ENCODE measurements around the gene USP43. TPM values are rescaled to one million over a fixed set of nuclear protein-coding genes. Genes with fewer than 3 reads are reported as not detected.
A peak's percentile ranks its signal among the peaks of the same experiment; 100 is the strongest.

The USP43 gene
- polyA plus RNA-seq, 1 donor (not counting 4 experiments of a cell fraction or from before 2014, with no cell fraction given): 2.2 TPM

DNA sequence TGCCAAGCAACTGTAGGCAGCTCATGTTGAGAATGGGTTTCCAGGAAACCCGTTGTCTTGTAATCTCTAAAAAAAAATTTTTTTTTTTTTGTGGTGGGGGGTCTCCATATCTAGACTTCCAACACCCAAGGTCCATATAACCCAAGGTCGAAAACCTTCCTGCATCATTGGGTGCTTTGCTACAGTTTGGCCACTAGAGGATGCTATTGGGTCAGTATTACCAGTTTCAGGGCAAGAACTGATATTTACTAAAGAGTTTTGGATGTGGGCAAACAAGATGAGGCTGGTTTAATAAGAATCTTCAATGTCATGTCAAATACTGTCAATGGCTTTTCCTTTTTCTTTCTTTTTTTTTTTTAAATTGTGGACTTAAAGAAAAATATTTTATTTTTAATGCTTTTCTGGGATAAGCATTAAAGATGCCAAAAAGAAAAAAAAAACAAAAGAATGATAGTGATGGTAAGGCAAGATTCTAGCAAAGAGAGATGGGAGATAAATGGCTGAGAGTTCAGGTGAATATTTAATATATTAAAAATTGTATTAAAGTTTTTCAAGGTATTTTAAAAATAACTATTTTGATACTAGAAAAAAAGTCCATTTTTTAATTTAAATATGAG lies 83.8 kb downstream of the USP43 start:
- no peaks in the 10 kb centered on the region for H3K27me3 ChIP-seq (ENCODE audit: control insufficient read depth, extremely low read depth, insufficient read depth, low read length)
- no peaks in the 10 kb centered on the region for H3K79me2 ChIP-seq (ENCODE audit: control insufficient read depth, insufficient read depth, low read length)
- H3K9me1 ChIP-seq (ENCODE audit: control insufficient read depth, extremely low read depth, insufficient read depth, low read length): no peaks in the 10 kb centered on the region
- H3K9me3 ChIP-seq (ENCODE audit: control insufficient read depth, low read depth, low read length): no peaks in the 10 kb centered on the region
- H3K4me3 ChIP-seq (ENCODE audit: control insufficient read depth in 2 of 3, extremely low read depth in 1 of 3, insufficient read depth in 2 of 3, low read depth in 1 of 3, low read length in 3 of 3): no peak overlapping the region
- FAIRE-seq: peak; percentile 77
- peaks cover 6 to 14% of the 10 kb centered on the region in 2 experiments for H3K36me3 ChIP-seq (ENCODE audit: control insufficient read depth in 2 of 2, extremely low read depth in 1 of 2, insufficient read depth in 2 of 2, low read length in 2 of 2)
- dilution Hi-C loops (cut with MboI; ENCODE audit: extremely low pct_ligation_motif_present, low sequenced_read_pairs): no loop called here
- H4K20me1 ChIP-seq (ENCODE audit: control insufficient read depth, extremely low read depth, insufficient read depth, low read length): no peaks in the 10 kb centered on the region
- no peak for TF ChIP-seq EZH2 (IDR thresholded peaks at IDR 0.05; ENCODE audit: low read length)
- TF ChIP-seq CTCF (optimal IDR thresholded peaks at IDR 0.05 in 1 of 3, IDR thresholded peaks at IDR 0.05 in 1 of 3, conservative IDR thresholded peaks at IDR 0.05 in 1 of 3; ENCODE audit: extremely low read depth in 1 of 3, insufficient read depth in 2 of 3, low read length in 3 of 3): peak; percentile 85 to 97 (median 96)
- no peak overlapping the region for H3K4me2 ChIP-seq (ENCODE audit: control insufficient read depth, extremely low read depth, insufficient read depth, low read depth, low read length)
- H2AFZ ChIP-seq (ENCODE audit: control insufficient read depth, low read length): no peak overlapping the region
- H3K27ac ChIP-seq (ENCODE audit: control insufficient read depth, insufficient read depth, low read length): no peak overlapping the region
- no peak overlapping the region for H3K9ac ChIP-seq (ENCODE audit: control insufficient read depth, extremely low read depth, insufficient read depth, low read length)
- H3K4me1 ChIP-seq (ENCODE audit: control insufficient read depth, extremely low read depth, insufficient read depth, low read length): peaks cover 5% of the 10 kb centered on the region
- peak; percentile 26 for DNase-seq (ENCODE audit: low read depth, low spot score)

DNA sequence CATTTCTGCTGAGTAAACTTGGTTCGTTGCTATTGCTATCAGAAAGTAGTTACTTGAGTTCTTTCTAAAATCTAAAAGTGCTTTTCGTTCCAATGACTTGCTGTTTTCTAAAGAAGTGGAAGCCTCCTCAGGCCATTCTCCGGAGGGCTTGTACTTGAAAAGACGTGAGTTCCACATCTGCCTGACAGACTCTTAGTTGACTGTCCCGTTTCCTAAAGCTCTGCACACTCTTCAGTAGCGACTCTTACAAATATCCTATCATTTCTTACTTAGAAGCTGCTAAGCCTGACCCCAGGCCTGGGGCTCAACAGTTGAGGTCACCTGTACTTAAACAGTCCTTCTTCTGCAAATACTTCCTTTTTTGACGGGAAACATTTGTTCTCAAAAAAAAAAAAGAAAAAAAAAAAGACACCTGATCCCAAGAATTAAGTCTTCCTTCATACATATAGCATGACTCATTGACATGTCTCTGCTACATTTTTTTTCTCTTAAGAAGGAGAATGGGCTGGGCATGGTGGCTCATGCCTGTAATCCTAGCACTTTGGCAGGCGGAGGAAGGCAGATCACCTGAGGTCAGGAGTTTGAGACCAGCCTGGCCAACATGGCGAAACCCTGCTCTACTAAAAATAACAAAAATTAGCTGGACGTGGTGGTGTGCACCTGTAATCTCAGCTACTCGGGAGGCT lies 84.6 kb downstream of the USP43 start:
- Histone ChIP-seq H3K4me2 (ENCODE audit: control insufficient read depth, extremely low read depth, insufficient read depth, low read depth, low read length) (peak overlapping the region; percentile 62), H2AFZ (ENCODE audit: control insufficient read depth, low read length) (no peak overlapping the region), H3K27me3 (ENCODE audit: control insufficient read depth, extremely low read depth, insufficient read depth, low read length) (no peaks in the 10 kb centered on the region), H3K27ac (ENCODE audit: control insufficient read depth, insufficient read depth, low read length) (peak overlapping the region; percentile 27), H3K9me1 (ENCODE audit: control insufficient read depth, extremely low read depth, insufficient read depth, low read length) (no peaks in the 10 kb centered on the region), H3K4me3 (ENCODE audit: control insufficient read depth in 2 of 3, extremely low read depth in 1 of 3, insufficient read depth in 2 of 3, low read depth in 1 of 3, low read length in 3 of 3) (peak overlapping the region in 1 of 3 experiments; percentile 21), H3K4me1 (ENCODE audit: control insufficient read depth, extremely low read depth, insufficient read depth, low read length) (peaks cover 5% of the 10 kb centered on the region), H3K79me2 (ENCODE audit: control insufficient read depth, insufficient read depth, low read length) (no peaks in the 10 kb centered on the region), H4K20me1 (ENCODE audit: control insufficient read depth, extremely low read depth, insufficient read depth, low read length) (no peaks in the 10 kb centered on the region), H3K9me3 (ENCODE audit: control insufficient read depth, low read depth, low read length) (no peaks in the 10 kb centered on the region), H3K9ac (ENCODE audit: control insufficient read depth, extremely low read depth, insufficient read depth, low read length) (no peak overlapping the region), H3K36me3 (ENCODE audit: control insufficient read depth in 2 of 2, extremely low read depth in 1 of 2, insufficient read depth in 2 of 2, low read length in 2 of 2) (peaks cover 6 to 14% of the 10 kb centered on the region in 2 experiments)
- DNase-seq (ENCODE audit: low read depth, low spot score) (peak; percentile 26), FAIRE-seq (peak; percentile 49)
- dilution Hi-C loops (cut with MboI; ENCODE audit: extremely low pct_ligation_motif_present, low sequenced_read_pairs): no loop called here
- TF ChIP-seq CTCF (optimal IDR thresholded peaks at IDR 0.05 in 1 of 3, IDR thresholded peaks at IDR 0.05 in 1 of 3, conservative IDR thresholded peaks at IDR 0.05 in 1 of 3; ENCODE audit: extremely low read depth in 1 of 3, insufficient read depth in 2 of 3, low read length in 3 of 3) (no peak), EZH2 (IDR thresholded peaks at IDR 0.05; ENCODE audit: low read length) (no peak)

Data from keratinocyte (primary cell).